ENCODE data around the gene TMEM143.
A peak's percentile ranks its signal among the peaks of the same experiment; 100 is the strongest.

TMEM143 gene

GRCh38 chr19:48290771-48291488 lies 72.8 kb downstream of the TMEM143 start:
- DNase-seq: peak; percentile 54

GRCh38 chr19:48290401-48290770 lies 73.4 kb downstream of the TMEM143 start:
- no peak for DNase-seq

- DNase-seq: no peak
Measured at GRCh38 chr19:48287748-48288147, 76.0 kb downstream of the TMEM143 start.

- no peak for DNase-seq
Measured at GRCh38 chr19:48284896-48285295, 78.8 kb downstream of the TMEM143 start.

- DNase-seq: no peak
Measured at GRCh38 chr19:48283908-48284307, 79.8 kb downstream of the TMEM143 start.

Measured in GOT3 (cell line).